ENCODE measurements around the gene CCDC27.

GRCh38 chr1:3768811-3769390, 16.7 kb downstream of the CCDC27 start:
- TF ChIP-seq CTCF (conservative IDR thresholded peaks at IDR 0.05; ENCODE audit: low read length) (no peak), EZH2phosphoT487 (IDR thresholded peaks at IDR 0.05; ENCODE audit: borderline replicate concordance) (no peak)
